ENCODE measurements around the gene TMEM94.
"Not testable (repeated sequence)": the region's sequence is repeated elsewhere in the genome, so short reads cannot be mapped to it uniquely, and the experiment has no call there.

TMEM94 gene

GRCh38 chr17:75476752-75477489, 20.5 kb downstream of the TMEM94 start:
- DNase-seq (ENCODE audit: low read depth, low spot score), result no peak

DNA sequence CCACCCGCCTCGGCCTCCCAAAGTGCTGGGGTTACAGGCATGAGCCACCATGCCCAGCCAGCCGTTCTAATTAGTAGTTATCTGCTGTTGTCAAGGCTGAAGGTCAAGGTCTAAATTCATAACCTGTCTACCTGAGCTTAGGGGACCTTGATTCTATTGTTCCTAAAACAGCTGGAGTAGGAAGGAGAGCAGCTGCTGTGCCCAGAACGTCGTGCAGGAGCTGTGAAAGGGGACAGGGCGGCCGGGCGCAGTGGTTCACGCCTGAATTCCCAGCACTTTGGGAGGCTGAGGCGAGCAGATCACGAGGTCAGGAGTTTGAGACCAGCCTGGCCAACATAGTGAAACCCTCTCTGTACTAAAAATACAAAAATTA, 21.0 kb downstream of the TMEM94 start:
- DNase-seq (ENCODE audit: low read depth, low spot score), result not testable (repeated sequence)

DNA sequence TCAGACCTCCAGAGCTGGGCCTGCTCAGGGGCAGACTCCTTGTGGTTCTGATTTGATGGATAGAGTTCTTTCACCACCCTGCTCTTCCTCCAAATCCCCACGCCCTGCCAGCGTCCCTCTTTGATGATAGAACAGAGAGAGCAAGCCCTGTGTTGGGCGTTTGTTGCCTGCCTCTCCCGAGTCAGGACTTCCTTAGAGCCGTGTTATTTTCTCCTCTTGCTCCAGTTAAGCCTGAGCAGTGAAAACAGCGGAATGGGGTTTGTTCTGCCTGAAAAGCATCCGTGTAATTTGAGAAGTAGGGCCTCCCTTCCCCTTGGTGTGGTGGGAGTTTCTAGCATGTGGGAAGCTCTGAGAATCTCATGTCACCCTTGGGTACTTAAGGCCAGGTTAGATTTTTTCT, 22.1 kb downstream of the TMEM94 start:
- peak; percentile 47 for DNase-seq (ENCODE audit: low read depth, low spot score)

- no peak for DNase-seq (ENCODE audit: low read depth, low spot score)
Measured at GRCh38 chr17:75480281-75480680, 23.8 kb downstream of the TMEM94 start.

DNA sequence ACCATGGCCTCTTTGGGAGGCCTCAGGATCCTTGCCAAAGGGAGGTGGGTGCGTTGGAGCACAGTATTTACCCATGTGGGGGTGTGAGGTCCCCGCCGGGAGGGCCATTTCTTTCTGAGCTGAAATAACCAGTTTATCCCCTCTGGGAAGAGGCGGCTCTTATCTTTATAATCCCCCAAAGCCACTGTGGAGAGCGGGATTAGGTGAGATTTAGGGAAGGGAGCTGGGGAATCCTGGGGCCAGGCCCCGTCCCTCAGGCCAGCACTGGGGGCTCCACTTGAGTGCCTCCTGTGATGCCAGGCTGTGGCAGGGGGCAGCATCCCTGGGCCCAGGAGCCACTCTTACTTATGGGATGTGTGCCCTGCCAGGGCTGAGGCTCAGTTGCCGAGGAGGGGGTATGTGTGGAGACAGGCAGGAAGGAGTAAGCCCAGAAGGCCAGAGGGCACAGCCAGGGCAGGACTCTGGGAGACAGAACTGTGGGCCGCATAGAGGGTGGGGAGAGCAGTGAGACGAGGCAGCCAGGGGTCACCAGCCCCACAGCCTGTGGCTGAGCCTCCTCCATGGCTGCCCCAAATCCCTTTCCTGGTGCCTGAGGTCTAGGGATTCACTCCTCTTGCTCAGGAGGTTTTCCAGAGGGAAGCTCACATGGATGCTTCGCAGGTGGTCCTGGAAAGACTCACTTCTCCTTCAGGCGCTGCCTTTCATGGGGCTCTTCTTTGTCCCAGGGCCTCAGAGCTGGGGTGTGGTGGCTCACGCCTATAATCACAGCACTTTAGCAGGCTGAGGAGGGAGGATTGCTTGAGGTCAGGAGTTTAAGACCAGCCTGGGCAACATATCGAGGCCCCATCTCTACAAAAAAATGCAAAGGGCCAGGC, 25.0 kb downstream of the TMEM94 start:
- DNase-seq (ENCODE audit: low read depth, low spot score), result no peak

DNA sequence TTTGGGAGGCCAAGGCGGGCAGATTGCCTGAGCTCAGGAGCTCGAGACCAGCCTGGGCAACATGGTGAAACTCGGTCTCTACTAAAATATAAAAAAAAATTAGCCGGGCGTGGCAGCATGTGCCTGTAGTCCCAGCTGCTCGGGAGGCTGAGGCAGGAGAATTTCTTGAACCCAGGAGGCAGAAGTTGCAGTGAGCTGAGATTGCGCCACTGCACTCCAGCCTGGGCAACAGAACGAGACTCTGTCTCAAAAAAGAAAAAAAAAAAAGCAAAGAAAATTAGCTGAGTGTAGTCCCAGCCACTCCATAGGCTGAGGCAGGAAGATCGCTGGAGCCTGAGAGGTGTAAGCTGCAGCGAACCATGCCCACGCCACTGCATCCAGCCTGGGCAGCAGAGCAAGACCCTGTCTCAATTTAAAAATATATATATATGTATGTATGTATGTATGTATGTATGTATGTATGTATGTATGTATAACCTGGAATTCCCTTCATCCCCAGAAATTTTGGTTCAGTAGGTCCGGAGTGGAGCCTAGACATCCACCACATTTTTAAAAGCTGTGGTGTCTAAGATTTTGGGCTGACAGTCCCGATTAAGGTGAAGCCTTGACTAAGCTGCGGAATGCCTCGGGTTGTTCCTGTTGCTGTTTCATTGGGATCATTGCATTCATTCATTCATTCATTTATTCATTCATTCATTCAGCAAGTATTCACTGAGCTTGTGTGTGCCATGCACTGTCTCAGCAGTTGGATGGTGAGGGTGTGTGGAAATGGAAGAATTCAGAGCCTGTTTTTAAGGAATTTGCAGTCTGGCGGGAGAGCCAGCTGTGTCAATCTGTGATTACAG, 25.9 kb downstream of the TMEM94 start:
- DNase-seq (ENCODE audit: low read depth, low spot score), result no peak

DNA sequence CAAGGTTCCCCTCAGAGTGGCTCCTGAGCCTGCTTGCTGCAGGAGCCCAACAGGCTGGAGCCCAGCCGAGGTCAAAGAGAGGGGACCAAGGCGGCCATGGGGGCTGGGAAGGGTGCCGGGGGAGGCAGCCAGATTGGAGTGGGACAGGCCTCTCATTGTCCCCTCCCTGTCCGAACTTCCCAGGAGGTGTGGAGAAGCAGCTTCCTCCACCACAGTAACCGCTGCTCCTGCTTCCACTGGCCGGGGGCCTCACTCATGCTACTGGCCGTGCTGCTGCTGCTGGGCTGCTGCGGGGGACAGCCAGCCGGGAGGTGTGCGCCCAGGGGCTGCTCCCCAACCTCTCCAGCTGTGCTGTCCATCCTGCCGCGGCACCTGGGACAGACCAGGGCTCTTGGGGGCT, 29.3 kb downstream of the TMEM94 start:
- no peak for DNase-seq (ENCODE audit: low read depth, low spot score)

- DNase-seq (ENCODE audit: low read depth, low spot score), result no peak
Measured at GRCh38 chr17:75486151-75486550, 29.7 kb downstream of the TMEM94 start.

DNA sequence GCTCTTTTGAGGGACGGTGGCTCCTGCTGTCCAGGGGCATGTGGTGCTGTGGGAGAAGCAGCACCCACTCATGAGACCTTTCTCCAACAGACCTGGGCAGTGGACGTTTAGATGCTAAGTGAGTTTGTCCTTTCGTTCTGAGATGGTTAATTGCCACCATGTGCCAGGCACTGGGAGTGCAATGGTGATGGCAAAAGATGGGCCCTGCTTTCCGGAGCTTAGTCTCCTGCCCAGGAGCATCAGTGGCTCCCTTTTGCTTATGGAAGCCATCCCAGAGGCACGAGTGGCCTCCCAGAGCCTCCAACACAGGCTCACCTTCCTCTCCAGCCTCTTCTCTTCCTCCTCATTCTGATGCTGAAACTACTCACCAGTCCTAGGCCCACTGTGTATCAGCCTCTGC, 30.5 kb downstream of the TMEM94 start:
- no peak for DNase-seq (ENCODE audit: low read depth, low spot score)

GRCh38 chr17:75487351-75488070, 31.1 kb downstream of the TMEM94 start:
- DNase-seq (ENCODE audit: low read depth, low spot score), result no peak

- DNase-seq (ENCODE audit: low read depth, low spot score), result no peak
Measured at GRCh38 chr17:75488693-75489510, 32.5 kb downstream of the TMEM94 start.

- no peak for DNase-seq (ENCODE audit: low read depth, low spot score)
Measured at GRCh38 chr17:75489511-75489955, 33.1 kb downstream of the TMEM94 start.

- peak; percentile 63 for DNase-seq (ENCODE audit: low read depth, low spot score)
Measured at GRCh38 chr17:75490173-75490743, 33.8 kb downstream of the TMEM94 start.

GRCh38 chr17:75490953-75491649, 34.7 kb downstream of the TMEM94 start:
- DNase-seq (ENCODE audit: low read depth, low spot score), result no peak

- no peak for DNase-seq (ENCODE audit: low read depth, low spot score)
Measured at GRCh38 chr17:75491680-75492079, 35.2 kb downstream of the TMEM94 start.

DNA sequence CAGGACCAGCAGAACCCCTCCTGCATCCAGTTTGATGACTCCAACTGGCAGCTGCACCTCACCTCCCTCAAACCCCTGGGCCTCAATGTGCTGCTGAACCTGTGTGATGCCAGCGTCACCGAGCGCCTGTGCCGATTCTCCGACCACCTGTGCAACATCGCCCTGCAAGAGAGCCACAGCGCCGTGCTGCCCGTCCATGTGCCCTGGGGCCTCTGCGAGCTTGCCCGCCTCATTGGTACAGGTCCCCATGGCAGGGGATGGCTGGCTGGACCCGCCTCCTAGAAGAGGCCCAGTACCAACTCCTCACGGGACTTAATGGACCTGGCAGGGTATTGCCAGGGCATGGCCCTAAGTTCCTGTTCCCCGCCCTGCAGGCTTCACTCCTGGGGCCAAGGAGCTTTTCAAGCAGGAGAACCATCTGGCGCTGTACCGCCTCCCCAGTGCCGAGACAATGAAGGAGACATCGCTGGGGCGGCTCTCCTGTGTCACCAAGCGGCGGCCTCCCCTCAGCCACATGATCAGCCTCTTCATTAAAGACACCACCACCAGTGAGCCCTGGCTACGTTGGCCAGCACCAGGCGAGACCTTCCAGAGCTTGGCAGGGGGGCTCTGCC, 36.2 kb downstream of the TMEM94 start:
- no peak for DNase-seq (ENCODE audit: low read depth, low spot score)

GRCh38 chr17:75493476-75494129, 37.2 kb downstream of the TMEM94 start:
- no peak for DNase-seq (ENCODE audit: low read depth, low spot score)

DNA sequence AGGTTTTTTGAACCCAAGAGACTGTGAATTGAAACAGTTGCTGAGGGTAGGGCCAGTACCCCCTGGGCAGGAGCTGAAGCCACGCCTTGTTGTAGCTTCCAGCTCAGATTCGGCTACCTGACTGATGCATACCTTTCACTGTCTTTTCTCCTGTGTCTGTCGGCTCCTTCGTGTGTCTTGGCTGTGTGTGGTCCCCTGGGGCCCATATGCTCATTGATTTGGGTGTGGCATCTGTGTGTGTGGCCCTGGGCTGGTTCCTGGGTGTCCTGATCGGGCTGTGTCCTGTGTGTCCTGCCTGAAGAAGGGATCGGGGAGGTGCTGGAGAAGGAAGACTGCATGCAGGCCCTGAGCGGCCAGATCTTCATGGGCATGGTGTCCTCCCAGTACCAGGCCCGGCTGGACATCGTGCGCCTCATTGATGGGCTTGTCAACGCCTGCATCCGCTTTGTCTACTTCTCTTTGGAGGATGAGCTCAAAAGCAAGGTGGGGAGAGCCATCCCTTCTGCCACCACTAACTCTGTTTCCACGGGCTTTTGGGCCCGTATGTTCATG, 38.0 kb downstream of the TMEM94 start:
- no peak for DNase-seq (ENCODE audit: low read depth, low spot score)

Data from astrocyte of the hippocampus (primary cell).